ENCODE data around the gene PMAIP1. TPM values are rescaled to one million over a fixed set of nuclear protein-coding genes. Genes with fewer than 3 reads are reported as not detected.
"Not testable (repeated sequence)": the region's sequence is repeated elsewhere in the genome, so short reads cannot be mapped to it uniquely, and the experiment has no call there.

The PMAIP1 gene
- total RNA-seq = 11.6 and 69.3 TPM in 2 replicates

DNA sequence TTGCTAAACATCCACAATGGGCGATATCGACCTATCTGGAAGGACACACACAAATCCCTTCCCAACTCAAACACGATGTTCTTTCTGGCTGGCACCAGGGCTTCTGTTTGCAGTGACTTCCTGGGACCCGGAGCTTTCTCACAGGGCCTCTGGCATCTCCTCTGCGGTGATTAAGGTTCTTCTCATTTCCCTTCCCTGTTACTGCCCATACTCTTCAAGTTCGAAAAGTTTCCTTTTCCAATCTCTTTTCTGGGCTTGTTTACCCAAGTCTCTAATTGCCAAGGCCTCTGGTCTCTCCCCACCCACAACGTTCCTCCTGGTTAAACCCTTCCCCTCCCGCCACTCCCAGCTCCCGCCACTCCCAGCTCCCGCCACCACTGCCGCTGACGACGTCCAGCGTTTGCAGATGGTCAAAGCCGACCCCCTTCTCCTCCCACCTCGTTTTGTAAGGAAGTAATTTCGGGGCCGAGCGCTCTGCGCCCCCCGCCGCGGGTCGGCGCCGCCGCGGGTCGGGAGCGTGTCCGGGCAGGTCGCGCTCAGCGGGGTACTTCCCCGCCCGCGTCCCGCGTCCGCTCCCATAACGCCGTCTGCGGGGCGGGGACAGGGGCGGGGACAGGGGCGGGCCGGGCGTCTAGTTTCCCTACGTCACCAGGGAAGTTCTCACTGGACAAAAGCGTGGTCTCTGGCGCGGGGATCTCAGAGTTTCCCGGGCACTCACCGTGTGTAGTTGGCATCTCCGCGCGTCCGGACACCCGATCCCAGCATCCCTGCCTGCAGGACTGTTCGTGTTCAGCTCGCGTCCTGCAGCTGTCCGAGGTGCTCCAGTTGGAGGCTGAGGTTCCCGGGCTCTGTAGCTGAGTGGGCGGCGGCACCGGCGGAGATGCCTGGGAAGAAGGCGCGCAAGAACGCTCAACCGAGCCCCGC is at the start of gene PMAIP1:
PMAIP1 (plus strand) TSS at position 699 of the 924 bp plus-strand sequence; CDS start at position 881, 182 bp downstream.
- DNase-seq (ENCODE audit: low read depth) = peak; percentile 92

DNA sequence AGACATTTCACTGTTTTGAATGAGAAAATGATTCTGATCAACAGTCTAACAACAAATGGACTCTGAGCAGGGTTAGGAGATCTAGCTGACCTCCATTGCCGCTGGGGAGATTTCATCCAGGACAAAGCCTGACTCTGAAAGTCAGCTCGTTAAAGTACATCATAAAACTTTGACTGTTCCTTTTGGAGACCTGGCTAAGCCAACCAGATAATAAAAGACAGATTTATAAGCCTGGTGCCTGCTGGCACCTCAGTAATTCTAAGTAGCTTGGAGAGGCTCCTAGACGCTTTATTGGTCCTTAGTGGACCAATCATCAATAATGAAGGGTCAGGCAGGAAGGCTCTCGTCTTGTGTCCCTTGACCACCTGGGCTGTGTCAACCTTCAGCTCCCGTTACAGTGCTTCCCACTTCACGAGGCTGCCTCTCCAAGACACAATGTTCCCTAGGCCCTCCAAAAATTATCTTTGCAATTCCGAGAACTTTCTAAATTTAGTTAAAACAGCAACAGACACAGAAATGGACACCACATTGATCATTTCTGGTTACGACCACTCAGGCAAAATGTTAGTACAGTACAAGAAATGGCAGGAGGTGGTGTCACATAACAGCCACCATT is 47.9 kb upstream of the PMAIP1 start:
- DNase-seq (ENCODE audit: low read depth) = no peak

DNA sequence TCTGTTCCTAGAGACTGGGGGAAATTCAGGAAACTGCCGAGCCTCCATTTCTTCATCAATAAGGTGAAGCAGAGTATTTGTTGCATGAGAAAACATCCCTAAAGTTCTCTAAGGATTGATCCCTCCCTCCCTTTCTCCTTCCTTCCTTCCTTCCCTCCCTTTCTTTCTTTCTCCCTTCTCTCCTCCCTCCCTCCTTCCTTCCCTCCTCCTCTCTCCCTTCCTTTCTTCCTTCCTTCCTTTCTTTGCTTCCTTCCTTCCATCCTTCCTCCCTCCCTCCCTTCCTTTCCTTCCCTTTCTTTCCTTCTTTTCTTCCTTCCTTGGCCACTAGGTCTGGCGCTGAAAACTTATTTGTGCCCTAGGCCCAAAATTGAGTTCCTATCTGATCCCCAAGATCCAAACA is 47.2 kb upstream of the PMAIP1 start:
- no peak for DNase-seq (ENCODE audit: low read depth)

DNA sequence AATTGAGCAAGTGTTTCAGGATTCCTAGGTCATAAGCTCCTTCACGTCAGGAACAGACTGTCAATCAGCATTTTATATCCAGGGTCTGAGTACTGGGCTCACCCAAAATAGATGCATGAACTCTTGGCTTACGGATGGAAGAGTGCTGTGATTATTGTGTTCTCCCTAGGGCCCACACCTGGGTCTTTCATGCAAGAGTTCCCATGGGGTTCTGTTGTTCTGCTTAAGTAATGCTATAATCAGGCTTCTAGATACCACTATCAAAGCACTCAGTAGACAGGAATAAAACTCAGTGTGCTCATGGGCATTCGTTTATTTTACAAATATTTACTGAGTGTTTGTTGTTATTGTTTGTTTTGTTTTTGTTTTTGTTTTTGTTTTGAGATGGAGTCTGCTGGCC is 46.4 kb upstream of the PMAIP1 start:
- no peak for DNase-seq (ENCODE audit: low read depth)

DNA sequence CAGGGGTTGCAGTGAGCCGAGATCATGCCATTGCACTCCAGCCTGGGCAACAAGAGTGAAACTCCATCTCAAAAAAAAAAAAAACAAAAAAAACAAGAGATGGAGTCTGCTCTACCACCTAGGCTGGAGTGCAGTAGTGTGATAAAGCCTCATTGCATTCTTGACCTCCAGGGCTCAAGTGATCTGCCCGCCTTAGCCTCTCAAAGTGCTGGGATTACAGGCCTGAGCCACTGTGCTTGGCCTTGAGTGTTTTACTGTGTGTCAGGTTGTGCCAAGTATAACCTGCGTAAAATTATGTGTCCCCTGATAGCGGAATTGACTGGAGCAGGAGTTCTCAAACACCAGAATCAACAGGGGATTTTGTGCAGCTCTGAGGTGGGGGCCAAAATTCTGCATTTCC is 45.8 kb upstream of the PMAIP1 start:
- DNase-seq (ENCODE audit: low read depth) = not testable (repeated sequence)

DNA sequence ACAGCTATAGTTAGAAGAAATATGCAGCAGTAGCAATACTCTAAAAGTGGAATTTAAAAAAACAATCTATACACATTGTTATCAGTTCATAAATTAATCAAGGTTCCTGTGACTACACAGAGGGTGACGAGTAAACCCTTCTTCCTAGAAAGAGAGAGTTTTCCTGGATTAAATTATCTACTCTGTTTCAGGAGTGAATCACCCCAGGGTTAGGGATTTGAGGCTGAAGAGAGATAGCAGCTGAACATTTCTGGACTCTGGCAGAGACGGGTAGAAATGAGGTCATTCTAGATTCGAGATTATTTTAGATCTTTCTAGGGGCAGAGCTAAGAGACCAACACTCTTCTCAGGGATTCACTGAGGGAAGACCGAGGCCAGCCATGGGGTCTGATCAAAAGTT is 38.8 kb upstream of the PMAIP1 start:
- no peak for DNase-seq (ENCODE audit: low read depth)

DNA sequence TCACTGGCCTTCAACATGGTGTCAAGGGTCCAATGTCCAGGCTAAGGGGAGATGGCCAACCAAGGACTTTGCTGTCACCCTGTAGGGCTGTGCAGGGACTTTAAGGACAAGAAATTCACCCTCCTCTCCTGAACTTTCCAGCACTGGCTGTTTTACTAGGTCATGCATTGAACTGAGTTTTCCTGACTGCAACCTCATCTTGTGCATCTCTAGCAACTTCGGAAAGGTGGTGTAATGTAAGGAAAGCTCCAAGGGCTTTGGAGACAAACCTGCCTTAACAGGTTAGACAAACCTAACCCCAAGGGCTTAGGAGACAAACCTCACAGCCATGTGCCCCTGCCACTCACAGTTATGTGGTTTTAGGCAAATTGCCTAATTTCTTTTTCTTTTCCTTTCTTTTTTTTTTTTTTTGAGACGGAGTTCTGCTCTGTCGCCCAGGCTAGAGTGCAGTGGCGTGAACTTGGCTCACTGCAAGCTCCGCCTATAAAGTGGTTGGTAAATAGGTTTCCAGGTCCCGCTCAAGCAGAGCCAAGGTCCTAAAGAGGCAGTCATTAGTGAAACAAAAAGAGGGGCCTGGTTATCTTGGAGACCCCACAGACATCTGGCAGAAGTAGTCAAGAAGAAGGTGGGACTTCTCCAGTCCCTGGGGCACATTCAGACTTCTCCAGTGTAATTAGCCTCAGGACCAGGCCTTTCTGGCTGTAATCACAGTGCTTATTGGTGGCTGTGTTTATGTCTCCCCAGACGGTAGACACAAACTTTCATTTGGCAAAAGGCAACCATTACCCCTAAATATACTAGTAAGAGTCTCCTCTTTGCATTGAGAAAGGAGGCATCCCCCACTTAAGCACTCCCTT is 37.6 kb upstream of the PMAIP1 start:
- peak; percentile 50 for DNase-seq (ENCODE audit: low read depth)

DNA sequence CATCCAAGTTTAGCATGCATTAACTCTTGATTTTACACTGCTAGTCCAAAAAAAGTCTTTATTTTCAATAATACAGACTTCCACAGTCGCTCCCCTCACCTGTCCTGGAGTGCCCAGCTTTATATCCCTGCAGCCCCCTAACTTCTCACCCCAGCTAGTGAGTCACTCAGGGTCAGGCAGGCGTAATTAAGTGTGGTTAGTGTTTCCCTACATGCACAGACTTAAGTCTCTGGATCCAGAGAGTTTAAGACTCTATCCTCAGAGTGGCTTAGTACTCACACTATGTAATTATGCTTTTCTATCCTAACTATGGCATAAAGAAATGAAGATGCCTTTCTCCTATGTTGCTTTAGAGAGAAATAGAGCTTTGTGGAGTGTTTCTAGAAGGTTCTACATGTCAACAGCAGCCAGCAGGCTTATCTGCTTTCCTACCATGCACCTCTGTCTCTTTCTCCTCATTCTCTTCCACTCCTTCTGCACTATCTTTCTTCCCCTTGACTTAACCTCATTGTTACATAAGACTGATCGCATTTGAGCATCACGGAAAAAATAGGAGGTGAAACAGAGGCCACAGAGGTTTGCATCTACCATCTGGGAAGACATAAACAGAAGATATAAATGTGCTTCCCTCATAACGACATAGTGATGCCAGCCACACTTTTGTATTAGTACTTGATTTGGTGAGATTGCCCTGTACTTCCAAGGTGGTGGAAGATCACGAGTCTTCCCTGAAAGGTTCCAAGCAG is 34.4 kb upstream of the PMAIP1 start:
- DNase-seq (ENCODE audit: low read depth) = peak; percentile 38

DNA sequence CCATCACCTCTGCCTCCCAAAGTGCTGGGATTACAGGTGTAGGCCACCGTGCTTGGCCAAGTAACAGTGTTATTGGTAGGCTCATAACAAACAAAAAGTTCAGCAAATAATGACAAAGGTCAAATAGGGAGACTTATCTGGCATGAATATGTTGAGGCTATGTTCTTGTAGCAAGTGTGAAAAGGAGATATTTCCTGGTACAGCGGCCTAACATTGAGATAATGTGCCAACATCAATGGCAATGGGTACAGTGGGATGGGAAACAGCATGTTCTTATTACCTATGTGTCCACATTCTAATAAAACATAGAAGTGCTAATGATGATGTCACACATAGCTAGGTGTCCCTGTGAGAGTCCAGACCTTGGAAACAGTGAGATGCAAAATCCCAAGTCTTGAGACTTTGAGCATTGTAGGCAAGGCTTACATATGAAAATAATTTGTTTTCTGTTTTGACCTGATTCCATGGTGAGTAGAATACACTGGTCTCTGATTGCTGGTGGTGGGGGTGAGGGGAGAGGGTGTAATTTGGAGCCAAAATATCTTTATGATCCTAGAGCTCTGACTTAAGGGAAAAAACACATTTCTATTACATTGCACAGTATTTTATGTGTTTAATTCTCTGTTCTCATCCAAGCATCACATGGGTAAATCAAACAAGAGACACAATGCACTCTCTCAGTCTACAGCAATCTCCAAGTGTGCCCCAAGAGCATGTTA is 33.1 kb upstream of the PMAIP1 start:
- no peak for DNase-seq (ENCODE audit: low read depth)

DNA sequence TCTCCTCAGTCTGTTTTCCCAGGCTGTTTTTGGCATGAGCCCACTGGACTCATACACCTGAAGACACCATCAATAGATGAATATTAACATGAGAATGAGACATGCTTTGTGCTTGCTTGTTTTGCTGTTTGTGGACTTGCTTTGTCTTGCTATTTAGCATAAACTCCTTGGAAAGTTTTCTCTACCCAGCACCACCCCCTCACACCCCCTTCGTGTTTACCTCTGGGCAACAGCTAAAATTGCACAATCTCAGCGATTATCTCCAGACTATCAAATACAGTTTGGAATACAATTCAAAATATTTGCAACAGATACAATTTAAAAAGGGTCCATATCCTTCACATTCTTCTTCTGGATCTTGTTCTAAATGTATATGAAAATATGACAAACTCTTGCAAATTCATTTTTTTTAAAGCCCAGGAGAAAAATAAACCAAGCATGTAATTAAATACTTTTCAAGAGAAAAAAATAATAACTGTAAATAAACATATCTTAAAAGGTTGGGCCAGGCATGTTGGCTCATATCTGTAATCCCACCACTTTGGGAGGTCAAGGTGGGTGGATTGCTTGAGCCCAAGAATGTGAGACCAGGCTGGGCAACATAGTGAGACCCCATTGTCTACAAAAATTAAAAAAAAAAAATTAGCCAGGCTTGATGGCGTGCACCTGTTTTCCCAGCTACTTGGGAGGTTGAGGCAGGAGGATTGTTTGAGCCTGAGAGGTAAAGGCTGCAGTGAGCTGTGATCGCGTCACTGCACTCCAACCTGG is 32.3 kb upstream of the PMAIP1 start:
- DNase-seq (ENCODE audit: low read depth) = peak; percentile 25

DNA sequence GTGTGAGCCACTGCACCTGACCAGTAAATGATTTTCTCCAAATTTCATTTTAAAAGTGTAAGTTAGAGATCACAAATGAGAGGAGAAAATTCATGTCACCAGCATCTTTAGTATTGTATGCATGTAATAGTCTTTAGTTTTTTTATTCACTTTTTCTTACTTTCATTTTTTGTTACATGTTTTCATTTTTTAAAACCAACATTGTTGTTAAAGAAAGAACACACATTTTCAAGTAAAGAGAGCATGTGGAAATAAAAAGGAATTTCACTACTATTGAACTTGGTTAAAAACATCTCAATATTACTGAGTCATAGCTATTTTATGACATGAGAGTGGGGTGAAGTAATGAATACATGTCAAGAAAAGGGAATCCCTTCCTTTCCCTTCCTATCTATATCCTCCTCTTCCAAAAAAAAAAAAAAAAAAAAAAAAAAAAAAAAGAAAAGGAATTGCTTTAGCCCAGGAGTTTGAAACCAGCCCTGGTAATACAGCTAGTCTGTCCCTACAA is 29.1 kb upstream of the PMAIP1 start:
- DNase-seq (ENCODE audit: low read depth) = peak; percentile 13

DNA sequence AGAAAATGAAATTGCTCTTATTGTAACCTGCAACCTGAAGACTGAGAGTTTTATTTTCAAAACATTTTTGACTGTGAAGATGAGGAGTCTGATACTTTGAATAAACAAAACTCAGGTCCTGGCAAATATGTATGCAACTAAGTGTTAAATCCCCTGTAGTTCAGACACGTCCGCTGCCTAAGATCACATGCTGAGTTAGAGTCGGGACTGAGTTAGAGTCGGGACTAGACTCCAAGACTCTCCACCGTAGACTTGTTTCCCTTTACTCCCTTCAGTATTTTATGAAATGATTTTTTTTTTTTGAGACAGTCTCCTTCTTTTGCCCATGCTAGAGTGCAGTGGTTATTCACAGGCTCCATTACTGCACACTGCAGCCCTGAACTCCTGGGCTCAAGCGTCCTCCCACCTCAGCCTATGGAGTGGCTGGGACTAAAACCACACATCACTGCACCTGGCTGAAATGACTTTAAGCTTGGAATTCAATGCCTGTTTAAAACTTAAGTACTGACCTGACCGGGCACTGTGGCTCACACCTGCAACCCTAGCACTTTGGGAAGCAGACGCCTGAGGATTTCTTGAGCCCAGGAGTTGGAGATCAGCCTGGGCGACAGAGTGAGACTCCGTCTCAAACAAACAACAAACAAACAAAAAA is 28.0 kb upstream of the PMAIP1 start:
- no peak for DNase-seq (ENCODE audit: low read depth)

DNA sequence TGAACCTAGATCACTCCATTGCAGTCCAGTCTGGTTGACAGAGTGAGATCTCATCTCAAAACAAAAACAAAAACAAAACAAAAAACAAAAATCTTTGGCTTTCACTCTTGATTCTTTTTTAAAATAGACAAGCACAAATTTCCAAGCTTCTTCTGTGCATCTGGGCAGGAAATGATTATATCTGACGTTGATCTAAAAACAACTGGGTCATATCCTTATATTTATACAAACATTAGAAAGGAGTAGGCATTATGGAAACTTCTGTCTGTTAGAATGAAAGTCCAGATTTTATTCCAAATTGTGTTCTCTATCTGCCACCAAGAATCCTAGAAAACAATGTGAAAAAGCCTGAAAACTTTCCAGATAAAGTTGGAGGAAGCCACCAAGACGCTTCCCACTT is 26.2 kb upstream of the PMAIP1 start:
- DNase-seq (ENCODE audit: low read depth) = no peak

DNA sequence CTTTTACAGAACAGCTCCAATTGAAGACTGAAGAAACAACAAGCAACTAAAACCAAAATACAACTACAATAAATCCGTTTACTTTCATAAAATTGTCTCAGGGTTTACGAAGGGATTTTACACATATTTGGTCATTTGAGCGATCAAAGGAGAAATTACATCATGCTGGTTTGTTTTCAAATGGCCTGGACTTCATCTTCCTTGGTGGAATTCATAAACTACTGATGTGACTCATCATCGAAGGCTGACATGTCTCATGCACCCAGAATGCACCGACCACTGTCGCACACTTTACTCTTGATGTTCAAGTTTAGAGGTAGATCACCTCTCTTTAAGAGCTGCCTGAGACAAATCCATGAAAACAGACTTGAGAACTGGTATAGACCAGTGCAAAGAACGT is 25.6 kb upstream of the PMAIP1 start:
- DNase-seq (ENCODE audit: low read depth) = peak; percentile 78

DNA sequence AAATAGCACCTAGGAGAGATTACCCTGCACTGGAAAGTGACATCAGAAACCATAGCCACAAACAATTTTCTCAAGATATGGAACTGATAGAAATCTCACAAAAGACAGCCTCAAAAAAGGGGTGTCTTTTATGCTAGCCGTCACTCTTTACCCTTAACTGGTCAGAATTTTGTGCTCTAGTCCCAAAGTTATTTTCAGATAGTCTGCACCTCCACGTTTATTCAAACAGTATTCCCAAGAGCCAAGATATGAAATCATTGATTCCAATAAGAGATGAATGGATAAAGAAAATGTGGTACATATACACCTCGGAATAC is 23.5 kb upstream of the PMAIP1 start:
- DNase-seq (ENCODE audit: low read depth) = no peak

DNA sequence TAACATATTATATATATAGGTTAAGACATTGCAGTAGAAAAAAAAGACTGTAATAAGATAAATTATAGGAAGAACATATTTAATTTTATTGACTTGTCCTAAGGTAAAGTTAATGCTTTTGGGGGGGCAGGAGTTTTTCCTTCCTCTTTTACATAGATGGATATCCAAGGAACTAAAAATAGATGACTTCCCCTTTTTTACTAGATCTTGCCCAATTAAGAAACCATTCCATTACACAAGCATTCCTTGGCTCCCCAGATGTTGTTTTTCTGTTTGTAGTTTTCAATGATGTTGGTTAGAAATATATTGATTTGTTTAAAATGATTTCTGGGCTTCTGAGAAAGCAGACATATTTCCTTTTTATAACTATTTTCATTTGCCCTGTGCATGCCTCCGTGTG is 22.4 kb upstream of the PMAIP1 start:
- no peak for DNase-seq (ENCODE audit: low read depth)

DNA sequence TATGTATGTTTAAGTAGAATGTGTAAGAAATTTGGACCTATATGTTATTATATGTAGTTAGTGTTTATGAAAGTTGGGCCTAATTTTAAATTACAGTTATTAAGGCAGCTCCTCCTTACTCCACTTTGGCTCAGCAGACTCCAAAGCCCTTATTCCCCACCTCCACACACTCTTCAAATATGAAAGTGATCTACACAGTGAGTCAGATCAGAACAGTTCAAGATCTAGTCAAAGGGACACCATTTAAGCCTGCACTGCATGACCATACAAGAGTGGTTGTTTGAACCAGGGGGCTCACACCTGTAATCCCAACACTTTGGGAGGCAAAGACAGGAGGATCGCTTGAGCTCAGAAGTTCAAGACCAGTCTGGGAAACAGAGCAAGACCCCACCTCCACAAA is 21.2 kb upstream of the PMAIP1 start:
- no peak for DNase-seq (ENCODE audit: low read depth)

DNA sequence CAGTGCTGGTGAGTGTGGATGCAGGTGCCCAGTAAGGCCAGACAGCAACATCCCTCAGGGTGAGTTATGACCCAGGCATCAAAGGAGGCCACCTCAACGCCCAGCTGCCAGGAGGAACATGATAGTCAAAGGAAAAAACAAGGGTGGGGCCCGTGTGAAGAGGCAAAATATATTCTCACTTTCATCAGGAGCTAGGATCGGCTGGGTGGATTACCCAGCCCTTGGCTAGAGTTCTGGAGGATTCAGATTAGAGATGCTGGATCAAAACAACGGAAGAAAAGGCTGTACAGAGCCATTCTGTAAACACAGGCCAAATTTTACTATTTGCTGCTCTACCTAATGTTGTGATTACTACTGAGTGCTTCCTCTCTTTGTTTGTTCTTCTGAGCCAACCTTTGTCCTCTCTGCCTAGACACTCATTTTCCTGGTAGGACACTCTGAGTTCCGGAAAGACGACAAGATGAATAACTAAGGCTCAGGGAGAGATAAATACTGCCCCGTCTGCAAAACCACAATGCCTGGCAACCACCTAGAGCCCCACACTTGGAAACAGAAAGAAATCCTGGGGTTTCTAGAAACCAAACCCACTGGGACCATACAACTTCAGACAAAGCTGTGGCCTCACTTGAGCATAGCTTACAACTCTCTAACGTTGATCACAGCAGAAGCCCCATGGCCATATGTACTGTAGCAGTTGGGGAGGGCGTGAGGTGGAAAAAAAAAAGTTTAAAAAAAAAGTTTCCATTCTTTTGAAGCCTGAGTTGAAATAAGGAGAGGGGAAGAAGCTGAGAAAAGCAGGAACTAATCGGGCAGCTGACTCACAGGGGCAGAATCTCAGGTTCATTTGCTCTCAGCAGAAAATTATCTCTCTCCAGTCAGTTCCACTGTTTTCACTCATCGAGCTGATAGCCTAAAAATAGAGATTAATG is 17.8 kb upstream of the PMAIP1 start:
- DNase-seq (ENCODE audit: low read depth) = peak; percentile 80

Measured in renal cortical epithelial cell (primary cell).